NCI-H1092 treated with DMSO at 0.1 percent for 48 hours (cell line): ENCODE measurements around the gene MLLT1.

Experiments
- DNase-seq: peaks from one replicate; lab custom pipeline; 2025; lab: John Stamatoyannopoulos, UW

MLLT1 gene

DNA sequence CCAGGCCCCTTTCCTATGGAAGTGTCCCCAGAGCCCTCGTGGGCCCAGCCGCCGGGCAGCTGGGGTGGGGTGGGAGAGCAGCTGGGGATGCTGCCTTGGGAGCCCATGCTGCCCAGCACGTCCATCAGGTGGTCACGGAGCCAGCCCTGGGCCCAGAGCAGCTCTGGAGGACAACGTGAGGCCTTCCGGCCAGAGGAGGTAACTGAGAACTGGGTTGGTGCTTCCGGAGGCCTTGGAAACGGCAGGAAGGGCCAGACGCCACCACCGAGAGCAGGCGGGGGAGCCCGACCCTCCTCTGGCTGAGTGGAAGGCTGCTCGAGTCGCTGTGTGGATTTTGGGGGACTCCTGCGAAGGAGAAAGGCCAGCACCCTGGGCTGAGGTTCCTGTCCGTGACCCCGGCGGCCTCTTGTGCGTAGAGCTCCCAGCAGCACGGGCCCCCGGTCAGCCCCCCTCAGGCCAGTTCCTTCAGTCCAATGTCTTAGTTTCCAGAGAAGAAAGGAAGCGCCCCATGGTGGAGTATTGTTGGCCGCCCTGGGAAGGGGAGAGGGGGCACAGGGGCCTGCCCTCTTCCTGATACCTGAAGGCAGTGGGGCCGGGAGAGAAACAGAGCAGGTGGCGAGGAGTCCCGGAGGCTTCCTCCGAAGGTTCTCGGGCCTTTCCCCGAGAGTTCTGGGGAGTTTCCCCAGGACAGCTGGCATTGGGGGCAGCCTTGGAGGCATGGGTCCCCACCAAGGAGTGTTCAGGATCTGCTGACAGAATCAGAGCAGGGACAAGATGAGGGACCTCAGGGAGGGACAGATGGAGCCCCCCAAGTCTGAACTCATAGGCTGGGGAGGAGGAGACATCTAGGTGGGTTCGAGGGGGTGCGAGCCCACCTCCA is 68.8 kb downstream of the MLLT1 start:
- no peak for DNase-seq

DNA sequence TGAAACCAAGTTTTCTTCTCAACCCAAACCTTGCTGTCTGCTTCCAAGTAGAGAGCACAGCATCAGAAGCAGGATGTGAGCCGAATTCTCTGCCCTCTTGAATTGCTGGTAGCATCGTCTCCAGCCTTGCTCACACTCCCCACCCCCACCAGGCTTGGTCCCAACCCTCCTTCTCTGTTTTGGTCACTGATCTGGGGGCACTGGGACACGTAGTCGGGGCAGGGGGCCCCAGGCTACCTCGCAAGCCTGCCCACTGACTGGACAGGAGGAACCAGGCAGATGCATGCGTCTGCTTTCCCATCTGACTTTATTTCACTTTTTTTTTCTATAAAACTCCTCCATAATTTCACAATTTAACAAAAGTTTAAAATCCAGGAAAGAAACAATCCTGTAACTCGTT is 69.7 kb downstream of the MLLT1 start:
- no peak for DNase-seq

DNA sequence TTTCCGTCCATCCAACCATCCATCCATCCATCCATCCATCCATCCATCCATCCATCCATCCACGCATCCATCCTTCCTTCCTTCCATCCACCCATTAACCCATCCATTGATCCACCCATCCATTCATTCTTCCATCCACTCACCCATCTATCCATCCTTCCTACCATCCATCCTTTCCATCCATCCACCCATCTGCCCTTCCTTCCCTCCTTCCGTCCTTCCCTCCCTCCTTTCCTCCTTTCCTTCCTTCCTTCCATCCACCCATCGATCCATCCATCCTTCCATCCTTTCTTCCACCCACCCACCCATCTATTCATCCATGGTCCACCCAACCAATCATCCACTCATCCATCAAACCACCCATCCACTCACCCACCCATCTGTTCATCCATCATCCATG is 70.1 kb downstream of the MLLT1 start:
- DNase-seq: no peak

DNA sequence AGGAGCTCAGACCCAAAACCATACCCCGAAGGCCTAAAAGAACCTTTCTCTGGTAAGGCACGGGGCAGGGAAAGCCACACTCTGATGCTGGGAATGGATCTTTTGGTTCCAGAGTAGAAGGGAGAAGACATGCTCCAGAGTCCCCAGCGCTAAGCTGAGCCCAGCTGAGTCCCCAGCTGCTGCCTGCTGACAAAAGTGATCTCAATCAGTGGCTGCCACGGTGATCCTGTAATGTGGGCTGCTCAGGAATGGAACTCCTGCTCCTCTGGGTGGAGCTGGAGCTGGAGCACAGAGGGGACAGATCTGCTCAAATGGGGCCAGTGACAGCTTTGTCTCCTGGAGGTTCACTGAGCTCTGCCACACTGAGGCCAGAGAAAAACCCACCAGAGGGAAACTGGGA is 70.5 kb downstream of the MLLT1 start:
- DNase-seq: no peak

DNA sequence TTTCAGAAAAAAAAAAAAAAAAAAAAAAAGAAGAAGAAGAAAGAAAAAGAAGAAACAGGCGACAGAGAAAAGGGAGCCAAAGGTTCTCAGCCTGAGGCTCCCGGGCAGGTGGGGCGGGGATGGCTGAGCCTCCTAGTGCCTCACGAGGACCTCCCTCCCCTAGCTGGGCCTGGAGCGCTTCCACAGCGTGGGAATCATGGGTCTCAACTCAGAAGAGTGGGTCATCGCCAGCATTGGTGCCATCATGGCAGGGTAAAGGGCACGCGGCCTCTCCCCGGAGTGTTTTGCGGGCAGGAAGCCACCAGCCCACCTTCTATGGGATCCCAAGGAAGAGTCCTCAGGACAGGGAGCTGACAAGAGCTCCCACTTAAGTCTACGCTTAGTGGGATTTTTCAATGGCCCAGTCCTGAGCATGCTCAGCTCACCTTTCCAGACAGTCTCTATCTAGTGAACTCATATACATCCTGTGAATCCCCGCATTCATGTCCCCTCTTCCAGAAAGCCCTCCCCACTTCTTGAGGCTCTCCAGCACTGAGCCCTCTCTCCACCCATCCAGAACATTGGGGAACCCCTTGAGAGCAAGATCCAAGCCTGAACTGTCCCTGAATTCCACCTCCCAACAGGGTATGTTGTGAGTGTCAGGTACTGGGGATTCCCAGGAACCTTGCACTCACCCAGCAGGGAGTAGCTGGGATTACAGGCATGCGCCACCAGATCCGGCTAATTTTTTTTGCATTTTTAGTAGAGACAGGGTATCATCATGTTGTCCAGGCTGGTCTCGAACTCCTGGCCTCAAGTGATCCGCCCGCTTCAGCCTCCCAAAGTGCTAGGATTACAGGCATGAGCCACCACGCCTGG is 74.7 kb downstream of the MLLT1 start:
- no peak for DNase-seq

DNA sequence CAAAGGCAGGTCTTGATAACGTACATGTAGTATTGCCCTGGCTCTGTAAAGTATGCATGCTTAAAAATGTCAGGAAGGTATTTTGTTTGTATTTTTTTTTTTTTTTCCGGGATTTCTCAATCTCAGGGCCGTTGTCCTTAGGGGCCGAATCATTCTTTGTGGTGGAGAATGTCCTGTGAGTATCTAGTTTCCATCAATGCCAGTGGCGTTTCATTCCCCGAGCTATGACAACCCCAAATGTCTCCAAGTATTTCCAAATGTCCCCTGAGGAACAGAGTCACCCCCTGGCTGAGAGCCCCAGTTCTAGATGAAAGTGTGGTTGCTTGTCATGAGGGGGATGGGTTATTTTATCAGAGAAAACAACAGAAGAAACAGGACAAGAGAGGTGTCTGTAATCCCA is 75.6 kb downstream of the MLLT1 start:
- DNase-seq: no peak

DNA sequence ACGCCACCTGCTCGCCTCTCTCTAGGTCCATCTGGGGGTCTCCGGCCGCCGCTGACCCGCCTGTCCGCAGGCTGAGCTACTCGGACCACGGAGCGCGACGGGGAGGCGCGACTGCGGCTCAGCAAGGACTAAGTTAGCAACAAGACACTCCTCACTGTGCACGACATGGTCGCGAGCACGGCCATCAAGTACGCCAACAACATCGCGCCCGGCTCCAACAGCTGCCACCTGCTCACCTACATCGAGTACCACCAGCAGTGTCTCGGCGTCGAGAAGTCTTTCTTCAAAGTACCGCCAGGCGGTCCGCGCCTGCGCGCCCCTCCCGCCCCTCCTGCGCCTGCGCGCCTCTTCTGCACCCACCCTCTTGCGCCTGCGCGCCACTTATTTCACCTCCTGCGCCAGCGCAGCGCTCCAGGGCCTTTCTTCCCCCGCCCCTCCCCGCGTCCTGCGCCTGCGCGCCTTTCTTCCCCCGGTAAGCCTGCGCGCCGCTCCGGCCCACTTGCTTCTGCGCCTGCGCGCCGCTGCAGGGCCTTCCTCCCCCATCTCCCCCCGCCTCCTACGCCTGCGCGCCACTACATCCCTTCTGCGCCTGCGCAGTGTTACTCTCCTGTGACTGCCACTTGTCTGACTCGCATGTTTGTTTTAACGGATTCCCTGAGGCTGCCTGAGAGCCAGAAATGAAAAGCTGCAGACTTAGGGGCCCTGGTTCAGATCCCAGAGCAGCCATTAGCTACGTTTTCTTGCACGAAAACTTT is 80.4 kb downstream of the MLLT1 start:
- peak; percentile 100 for DNase-seq

DNA sequence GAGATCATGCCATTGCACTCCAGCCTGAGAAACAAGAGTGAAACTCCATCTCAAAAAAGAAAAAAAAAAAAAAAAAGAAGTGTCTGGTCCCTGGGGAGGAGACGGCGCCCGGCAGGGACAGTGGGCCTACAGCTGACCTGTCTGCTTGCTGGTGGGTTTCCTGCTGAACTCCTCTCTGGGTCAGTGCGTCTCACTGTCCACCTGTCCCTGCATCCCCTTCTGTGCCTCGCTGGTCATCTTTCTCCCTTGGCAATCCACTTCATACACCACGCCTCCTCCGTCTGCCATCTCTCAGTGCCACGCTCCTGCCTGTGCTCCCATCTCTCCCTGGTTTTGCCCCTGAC is 80.9 kb downstream of the MLLT1 start:
- DNase-seq: no peak

DNA sequence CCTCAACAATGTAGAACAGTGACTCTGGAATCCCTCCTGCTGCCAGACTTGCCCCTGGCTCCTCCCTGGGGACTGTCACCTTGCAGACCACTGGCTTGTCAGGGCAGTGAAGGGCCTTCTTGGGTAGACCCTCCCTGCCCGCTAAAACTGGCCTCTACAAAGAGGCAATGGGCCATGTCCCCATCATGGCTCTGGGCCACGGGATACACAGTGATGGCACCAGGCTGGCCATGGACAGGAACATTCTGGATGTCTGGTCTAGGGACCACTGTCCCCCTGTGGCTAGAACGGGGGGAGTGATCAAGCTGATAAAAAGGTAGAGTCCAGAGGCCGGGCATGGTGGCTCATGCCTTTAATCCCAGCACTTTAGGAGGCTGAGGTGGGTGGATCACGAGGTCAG is 83.4 kb downstream of the MLLT1 start:
- DNase-seq: no peak

DNA sequence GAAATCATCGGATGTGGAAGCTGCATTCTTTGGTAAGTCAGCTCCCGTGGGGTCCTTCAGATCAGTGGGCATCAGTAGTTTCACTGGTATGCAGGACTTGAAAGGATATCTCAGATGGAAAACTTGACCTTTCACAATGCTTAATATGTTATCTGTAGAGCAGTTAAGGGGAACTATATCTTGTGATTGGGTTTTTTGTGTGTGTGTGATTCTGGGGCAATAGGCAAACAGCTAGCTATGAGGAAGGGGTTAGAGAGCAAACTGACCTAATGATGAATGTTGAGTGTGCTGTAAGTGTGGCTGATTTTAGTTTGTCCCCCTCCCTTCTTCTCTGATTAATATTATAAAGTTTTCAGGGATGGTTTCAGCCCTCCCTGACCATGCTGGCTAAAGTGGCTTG is 91.0 kb downstream of the MLLT1 start:
- no peak for DNase-seq

DNA sequence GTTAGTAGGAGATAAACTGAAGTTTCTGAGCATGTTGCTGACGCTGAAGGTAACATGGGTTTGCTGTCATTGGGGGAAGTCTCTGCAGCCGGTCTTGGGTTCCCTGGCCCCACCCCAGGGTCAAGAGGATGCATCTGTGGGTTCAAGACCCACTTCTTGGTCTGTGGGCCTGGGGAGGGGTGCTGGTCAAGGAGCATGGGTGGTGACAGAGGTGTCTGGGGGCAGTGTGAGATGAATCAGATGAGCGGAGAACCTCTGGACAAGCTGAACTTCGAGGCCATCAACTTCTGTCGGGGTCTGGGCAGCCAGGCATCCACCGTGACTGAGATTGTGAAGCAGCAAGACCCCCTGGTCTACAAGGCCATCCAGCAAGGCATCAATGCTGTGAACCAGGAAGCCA is 92.4 kb downstream of the MLLT1 start:
- DNase-seq: no peak

DNA sequence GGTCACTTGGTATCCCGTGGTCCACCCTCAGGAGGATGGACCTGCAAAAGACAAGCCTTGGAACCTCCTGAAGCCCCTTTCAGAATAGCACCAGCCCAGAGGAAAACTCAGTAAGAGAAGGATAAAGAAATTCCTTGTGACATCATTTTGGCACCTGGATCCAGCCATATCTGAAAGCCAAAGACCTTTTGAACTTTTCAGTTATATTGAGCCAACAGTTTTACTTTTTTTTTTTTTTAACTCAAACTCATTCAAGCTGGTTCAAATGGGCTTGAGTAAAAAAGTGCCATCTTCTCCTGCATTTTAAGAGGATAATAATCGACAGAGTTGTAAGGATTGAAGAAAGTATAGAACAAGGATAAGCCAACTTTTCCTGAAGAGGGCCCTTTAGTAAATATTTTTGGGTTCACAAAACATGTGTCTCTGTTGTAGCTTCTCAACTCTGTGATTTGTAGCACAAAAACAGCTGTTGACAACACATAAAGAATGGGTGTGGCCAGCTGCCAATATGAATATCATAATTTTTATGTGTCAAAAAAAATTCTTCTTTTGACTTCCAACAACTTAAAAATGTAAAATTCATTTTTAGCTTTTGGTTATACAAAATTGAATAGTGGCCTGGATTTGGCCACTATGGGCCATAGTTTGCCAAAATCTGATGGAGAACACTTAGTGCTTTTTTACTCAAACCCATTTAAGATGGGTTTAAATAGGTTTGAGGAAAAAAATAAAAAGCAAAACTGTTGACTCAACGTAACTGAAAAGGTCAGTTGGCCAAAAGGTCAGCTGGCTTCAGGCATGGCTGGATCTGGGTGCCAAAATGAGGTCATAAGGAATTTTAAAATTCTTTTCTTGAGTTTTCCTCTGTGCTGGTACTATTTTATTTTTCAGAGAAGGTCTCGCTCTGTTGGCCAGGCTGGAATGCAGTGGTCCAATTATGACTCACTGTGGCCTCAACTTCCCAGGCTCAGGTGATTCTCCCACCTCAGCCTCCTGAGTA is 93.6 kb downstream of the MLLT1 start:
- no peak for DNase-seq

DNA sequence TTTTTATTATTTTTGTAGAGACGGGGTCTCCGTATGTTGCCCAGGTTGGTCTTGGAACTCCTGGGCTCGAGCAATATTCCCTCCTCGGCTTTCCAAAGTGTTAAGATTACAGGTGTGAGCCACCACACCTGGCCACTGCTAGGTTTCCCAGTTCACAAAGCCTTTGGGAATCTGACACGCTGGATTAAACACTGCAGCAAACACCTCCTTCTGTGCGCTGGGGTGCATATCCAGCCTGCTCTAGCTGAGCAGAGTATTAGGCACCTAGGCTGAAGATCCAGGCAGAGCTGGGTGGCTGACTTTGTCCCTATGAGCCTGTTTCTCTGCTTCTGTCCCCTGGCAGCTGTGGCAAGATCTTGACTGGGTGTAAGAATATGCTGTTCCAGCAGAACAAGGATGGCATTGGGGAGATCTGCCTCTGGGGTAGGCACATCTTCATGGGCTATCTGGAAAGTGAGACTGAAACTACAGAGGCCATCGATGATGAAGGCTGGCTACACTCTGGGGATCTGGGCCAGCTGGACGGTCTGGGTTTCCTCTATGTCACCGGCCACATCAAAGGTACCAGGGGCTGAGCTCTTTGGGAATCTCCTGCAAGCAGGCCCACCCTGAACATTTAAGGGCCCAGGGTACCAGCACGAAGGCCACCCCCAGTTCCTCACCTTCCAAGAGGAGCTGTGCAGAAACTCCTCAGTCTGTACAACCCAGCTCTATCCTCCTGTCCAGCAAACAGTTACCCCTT is 94.5 kb downstream of the MLLT1 start:
- no peak for DNase-seq

DNA sequence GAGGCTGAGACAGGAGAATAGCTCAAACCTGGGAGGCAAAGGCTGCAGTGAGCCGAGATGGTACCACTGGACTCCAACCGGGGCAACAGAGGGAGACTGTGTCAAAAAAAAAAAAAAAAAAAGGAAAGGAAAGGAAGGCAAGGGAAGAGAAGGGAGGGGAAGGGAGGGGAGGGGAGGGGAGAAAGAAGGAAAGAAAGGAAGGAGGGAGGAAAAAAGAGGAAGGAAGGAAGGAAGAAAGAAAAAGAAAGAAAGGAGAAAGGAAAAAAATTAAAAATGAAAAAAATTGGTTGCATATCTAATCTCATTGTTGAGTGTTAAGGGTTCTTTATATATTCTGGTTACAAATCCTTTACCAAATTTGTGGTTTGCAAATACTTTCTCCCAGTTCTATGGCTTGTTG is 98.7 kb downstream of the MLLT1 start:
- no peak for DNase-seq

DNA sequence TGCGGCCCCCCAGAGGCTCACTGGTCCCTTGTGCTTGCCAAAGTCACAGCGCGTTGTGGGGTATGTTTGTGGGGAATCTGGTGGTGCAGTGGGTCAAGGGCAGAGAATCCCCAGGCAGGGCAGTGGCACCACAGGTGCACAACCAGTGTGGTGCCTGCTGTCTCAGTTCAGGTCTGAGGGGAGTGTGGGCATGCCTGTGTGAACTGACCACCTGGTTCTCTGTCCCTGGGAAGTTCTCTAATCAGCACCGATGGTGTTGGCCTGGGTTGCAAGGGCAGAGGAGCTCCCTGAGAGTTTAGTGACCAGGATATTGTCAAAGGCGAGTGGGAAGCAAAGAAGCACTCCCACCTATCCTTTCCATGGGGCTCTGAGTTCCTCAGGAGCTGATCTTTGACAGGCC is 106.6 kb downstream of the MLLT1 start:
- DNase-seq: no peak

DNA sequence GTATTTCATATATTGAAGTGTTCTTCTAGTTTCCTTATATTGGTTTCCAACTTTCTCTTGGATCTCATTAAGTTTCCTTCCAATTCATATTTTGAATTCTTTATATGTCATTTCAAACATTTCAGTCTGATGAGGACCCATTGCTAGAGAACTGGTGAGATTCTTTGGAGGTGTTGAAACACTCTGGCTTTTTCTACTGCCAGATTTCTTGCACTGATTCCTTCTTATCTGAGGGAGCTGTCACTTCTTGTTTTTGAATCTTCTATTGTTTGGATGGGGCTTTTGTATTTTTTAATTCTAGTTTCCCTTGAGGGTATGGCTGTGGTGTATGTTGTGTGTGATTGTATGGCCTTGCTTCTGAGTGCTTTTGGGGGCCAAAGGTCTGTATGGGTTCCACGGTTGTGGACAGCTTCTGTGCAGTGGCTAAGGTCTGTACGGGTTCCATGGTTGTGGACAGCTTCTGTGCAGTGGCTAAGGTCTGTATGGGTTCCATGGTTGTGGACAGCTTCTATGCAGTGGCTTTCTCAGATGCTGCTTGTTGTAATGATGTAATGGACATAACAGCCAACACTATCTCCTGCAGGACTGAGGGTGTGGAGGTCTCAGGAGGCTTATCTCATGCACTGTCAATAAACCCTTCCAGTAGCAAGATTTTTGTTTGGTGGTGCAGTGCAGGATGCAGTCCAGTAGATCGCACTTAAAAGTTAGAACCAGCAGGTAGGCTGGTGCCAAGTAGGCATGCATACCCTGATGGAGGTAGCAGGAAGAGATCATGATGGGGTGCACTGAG is 107.5 kb downstream of the MLLT1 start:
- no peak for DNase-seq

DNA sequence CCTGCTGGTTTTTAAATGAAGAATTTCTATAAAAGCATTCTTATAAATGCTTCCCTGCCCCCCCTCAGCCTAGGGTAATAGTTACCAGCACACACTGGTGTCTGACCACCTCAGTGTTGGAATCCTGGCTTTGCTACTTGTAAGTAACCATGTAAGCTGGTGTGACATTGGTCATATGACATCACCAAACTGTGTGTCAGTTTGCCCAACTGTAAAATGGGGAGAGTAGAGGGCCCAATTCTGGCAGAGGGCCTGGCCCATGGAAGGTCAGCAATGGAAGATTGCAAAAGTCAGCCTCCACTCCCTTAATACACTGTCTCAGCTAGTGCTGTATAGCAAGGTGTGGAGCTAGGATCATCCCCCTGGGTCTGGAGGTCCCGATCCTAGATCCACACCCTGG is 112.7 kb downstream of the MLLT1 start:
- no peak for DNase-seq

DNA sequence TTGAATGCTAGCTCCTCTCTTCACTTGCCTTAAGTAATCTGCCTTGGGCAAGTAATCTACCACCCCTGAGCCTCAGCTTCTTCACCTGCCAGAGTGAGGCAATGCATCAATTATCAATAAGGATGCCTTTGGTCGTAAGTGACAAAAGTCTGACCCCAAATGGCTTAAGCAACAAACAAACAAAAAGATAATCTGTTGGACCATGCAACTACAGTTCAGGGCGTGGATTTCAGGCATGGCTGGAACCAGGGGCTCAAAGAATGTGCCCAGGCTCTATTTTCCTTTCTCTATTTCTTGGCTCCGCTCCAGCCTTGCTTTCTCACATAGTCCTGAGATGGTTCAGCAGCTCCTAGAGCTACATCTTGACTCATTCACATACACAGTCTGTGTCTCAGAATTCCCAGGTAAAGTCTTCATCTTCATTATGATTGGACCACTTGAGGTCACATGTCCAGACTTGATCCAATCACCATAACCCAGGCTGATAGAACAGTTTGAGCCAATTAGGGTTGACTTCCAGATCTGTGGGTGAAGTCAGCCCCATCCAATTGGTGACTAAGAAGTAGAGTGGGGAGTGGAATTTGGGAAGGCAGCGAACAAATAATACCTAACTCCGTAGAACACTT is 114.8 kb downstream of the MLLT1 start:
- DNase-seq: no peak

DNA sequence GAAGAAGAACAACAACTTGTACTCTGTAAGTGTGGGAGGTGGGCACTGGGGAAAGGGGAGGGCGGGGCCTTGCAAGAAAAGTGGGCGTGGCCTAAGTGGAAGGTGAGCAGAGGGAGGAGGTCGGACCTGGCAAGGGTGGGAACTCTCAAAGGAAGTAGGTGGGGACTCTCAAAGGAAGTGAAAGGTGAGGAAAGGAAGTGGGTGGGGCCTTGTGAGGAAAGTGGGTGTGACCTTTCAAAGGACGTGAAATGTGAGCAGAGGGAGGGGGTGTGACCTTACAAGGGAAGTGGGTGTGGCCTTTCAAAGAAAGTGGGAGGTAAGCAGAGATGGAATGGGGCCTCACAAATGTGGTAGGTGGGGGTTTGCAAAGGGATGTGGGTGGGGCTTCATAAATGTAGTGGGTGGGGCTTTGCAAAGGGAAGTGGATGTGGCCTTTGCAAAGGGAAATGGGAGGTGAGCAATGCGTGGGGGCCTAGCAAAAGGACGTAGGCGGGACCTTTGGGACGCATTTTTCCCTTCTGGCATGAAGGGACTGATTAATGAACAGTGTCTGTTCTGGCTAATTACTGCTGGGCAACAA is 118.4 kb downstream of the MLLT1 start:
- no peak for DNase-seq
